ENCODE data around the gene ZFPM1.

The ZFPM1 gene

GRCh38 chr16:88417684-88418476 lies 35.2 kb upstream of the ZFPM1 start:
- ATAC-seq = no peak

GRCh38 chr16:88418869-88419268 lies 34.2 kb upstream of the ZFPM1 start:
- TF ChIP-seq OSR1 (CRISPR knock-in tag; IDR thresholded peaks at IDR 0.05) (no peak), TOX (CRISPR knock-in tag; IDR thresholded peaks at IDR 0.05; ENCODE audit: borderline replicate concordance) (no peak), ZNF70 (CRISPR knock-in tag; IDR thresholded peaks at IDR 0.05) (no peak), ESRRG (CRISPR knock-in tag; IDR thresholded peaks at IDR 0.05) (no peak)
- ATAC-seq = no peak

More at GRCh38 chr16:88417684-88418476, 35.2 kb upstream of the ZFPM1 start:
- no peak for TF ChIP-seq OSR1 (CRISPR knock-in tag; IDR thresholded peaks at IDR 0.05)
- TF ChIP-seq CREB5 (CRISPR knock-in tag; IDR thresholded peaks at IDR 0.05; ENCODE audit: low read depth) = no peak
- no peak for TF ChIP-seq BACH2 (CRISPR knock-in tag; IDR thresholded peaks at IDR 0.05; ENCODE audit: borderline replicate concordance)
- TF ChIP-seq ZNF8 (CRISPR knock-in tag; IDR thresholded peaks at IDR 0.05) = no peak
- TF ChIP-seq RARB (CRISPR knock-in tag; IDR thresholded peaks at IDR 0.05) = no peak
- TF ChIP-seq ZFP3 (CRISPR knock-in tag; IDR thresholded peaks at IDR 0.05) = no peak
- TF ChIP-seq ARNTL (CRISPR knock-in tag; IDR thresholded peaks at IDR 0.05; ENCODE audit: borderline replicate concordance, low read depth) = no peak
- no peak for TF ChIP-seq SNAI2 (CRISPR knock-in tag; IDR thresholded peaks at IDR 0.05)
- no peak for TF ChIP-seq ZFP30 (CRISPR knock-in tag; IDR thresholded peaks at IDR 0.05)
- TF ChIP-seq TOX (CRISPR knock-in tag; IDR thresholded peaks at IDR 0.05; ENCODE audit: borderline replicate concordance) = no peak
- TF ChIP-seq TCF4 (CRISPR knock-in tag; IDR thresholded peaks at IDR 0.05; ENCODE audit: borderline replicate concordance) = no peak
- TF ChIP-seq TSHZ2 (CRISPR knock-in tag; IDR thresholded peaks at IDR 0.05) = no peak
- TF ChIP-seq ZNF565 (CRISPR knock-in tag; conservative IDR thresholded peaks at IDR 0.05; ENCODE audit: low read depth) = no peak
- TF ChIP-seq ZC3H10 (CRISPR knock-in tag; IDR thresholded peaks at IDR 0.05) = no peak
- TF ChIP-seq CSRNP3 (CRISPR knock-in tag; IDR thresholded peaks at IDR 0.05) = no peak
- no peak for TF ChIP-seq ZNF70 (CRISPR knock-in tag; IDR thresholded peaks at IDR 0.05)
- no peak for TF ChIP-seq ESRRG (CRISPR knock-in tag; IDR thresholded peaks at IDR 0.05)
- TF ChIP-seq ISL1 (CRISPR knock-in tag; IDR thresholded peaks at IDR 0.05) = no peak
- TF ChIP-seq PATZ1 (CRISPR knock-in tag; IDR thresholded peaks at IDR 0.05; ENCODE audit: borderline replicate concordance) = no peak

- ATAC-seq = no peak
- TF ChIP-seq ZFP30 (CRISPR knock-in tag; IDR thresholded peaks at IDR 0.05) (no peak), POU6F1 (CRISPR knock-in tag; IDR thresholded peaks at IDR 0.05; ENCODE audit: borderline replicate concordance, low read depth) (no peak), TCF4 (CRISPR knock-in tag; IDR thresholded peaks at IDR 0.05; ENCODE audit: borderline replicate concordance) (no peak), ZC3H10 (CRISPR knock-in tag; IDR thresholded peaks at IDR 0.05) (no peak), ZNF565 (CRISPR knock-in tag; conservative IDR thresholded peaks at IDR 0.05; ENCODE audit: low read depth) (no peak), GLIS3 (CRISPR knock-in tag; IDR thresholded peaks at IDR 0.05) (no peak), PPARA (CRISPR knock-in tag; IDR thresholded peaks at IDR 0.05; ENCODE audit: borderline replicate concordance) (no peak), BACH2 (CRISPR knock-in tag; IDR thresholded peaks at IDR 0.05; ENCODE audit: borderline replicate concordance) (no peak), ZNF70 (CRISPR knock-in tag; IDR thresholded peaks at IDR 0.05) (no peak), CSDC2 (CRISPR knock-in tag; IDR thresholded peaks at IDR 0.05) (no peak), SNAI2 (CRISPR knock-in tag; IDR thresholded peaks at IDR 0.05) (no peak), ZFP3 (CRISPR knock-in tag; IDR thresholded peaks at IDR 0.05) (no peak), ESRRG (CRISPR knock-in tag; IDR thresholded peaks at IDR 0.05) (no peak), ARNTL (CRISPR knock-in tag; IDR thresholded peaks at IDR 0.05; ENCODE audit: borderline replicate concordance, low read depth) (no peak)
Observed at GRCh38 chr16:88419790-88420189, 33.3 kb upstream of the ZFPM1 start.
